Measurements from ENCODE around the gene MAP3K2. TPM values are rescaled to one million over a fixed set of nuclear protein-coding genes. Genes with fewer than 3 reads are reported as not detected.

MAP3K2 gene
- total and polyA plus RNA-seq, 2 of the 8 experiments (the other 6 are each of a cell fraction or from before 2014, with no cell fraction given): 2.0 to 23.2 TPM

DNA sequence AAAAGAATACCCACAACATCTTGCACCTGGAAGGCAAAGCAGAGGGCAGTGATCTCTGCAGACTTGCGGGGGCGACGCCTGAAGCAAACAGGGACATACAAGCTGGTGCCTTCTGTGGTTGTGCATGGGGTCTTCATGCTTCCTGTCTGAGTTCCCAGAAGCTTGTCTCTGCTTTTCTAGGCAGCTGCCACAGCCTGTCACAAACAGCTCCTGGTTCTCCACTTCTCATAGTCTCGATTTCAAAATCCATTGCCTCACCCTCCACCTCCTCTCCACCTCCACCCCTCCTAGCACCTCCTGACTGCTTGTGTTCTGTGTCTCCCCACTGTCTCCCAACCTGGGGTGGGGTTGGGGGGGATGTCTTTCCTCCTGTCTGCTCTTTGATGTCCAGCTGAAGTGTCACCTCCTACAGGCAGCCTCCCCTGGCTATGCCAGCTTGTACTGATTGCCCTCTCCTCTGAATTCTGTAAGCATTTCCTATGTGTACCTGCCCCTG, 28.8 kb upstream of the MAP3K2 start:
- Histone ChIP-seq H3K4ac (replicated peaks; ENCODE audit: insufficient read length, low read depth, low read length) (no peak overlapping the region), H3K23ac (ENCODE audit: insufficient read length) (no peak overlapping the region), H2AFZ (ENCODE audit: low read length) (no peak overlapping the region), H3K56ac (replicated peaks; ENCODE audit: insufficient read length, low read depth, low read length) (no peak overlapping the region), H2BK15ac (ENCODE audit: low read length) (no peak overlapping the region), H3K18ac (ENCODE audit: extremely low read depth, low read length) (no peak overlapping the region), H2BK20ac (ENCODE audit: low read length) (no peak overlapping the region), H3K23me2 (ENCODE audit: low read depth, low read length) (peaks cover 5% of the 10 kb centered on the region; the same call in 1 of the 2 replicates), H2BK12ac (ENCODE audit: low read depth, low read length) (no peak overlapping the region), H3K14ac (ENCODE audit: insufficient read length) (no peak overlapping the region), H2BK5ac (ENCODE audit: low read depth, low read length) (no peak overlapping the region), H3K9ac (replicated peaks in 1 of 4; ENCODE audit: extremely low read depth in 1 of 4, low read depth in 3 of 4, low read length in 3 of 4) (no peak overlapping the region), H3K79me2 (ENCODE audit: control insufficient read depth in 1 of 2, insufficient read depth in 2 of 2, low read length in 2 of 2) (no peaks in the 10 kb centered on the region), H3K4me2 (ENCODE audit: insufficient read depth in 1 of 2, low read depth in 2 of 2, low read length in 2 of 2) (peak overlapping the region; percentile 38 to 91), H3K27me3 (replicated peaks in 1 of 4; ENCODE audit: control insufficient read depth in 3 of 4, extremely low read depth in 1 of 4, insufficient read depth in 3 of 4, low read length in 3 of 4) (peaks cover 1 to 34% (median 24%) of the 10 kb centered on the region in 4 experiments), H3K27ac (ENCODE audit: low read depth, low read length) (no peak overlapping the region), H4K20me1 (replicated peaks in 1 of 2; ENCODE audit: control insufficient read depth in 1 of 2, insufficient read depth in 2 of 2, low read length in 2 of 2) (peaks cover 0 to 2% of the 10 kb centered on the region in 2 experiments), H4K5ac (ENCODE audit: insufficient read length, low read depth, low read length) (no peak overlapping the region), H4K8ac (ENCODE audit: extremely low read depth, insufficient read depth, low read length) (no peak overlapping the region), H2AK5ac (ENCODE audit: low read depth, low read length) (no peak overlapping the region), H3K79me1 (ENCODE audit: low read depth, low read length) (no peaks in the 10 kb centered on the region), H4K91ac (replicated peaks; ENCODE audit: insufficient read length, low read length) (no peak overlapping the region), H3K4me1 (replicated peaks in 1 of 4; ENCODE audit: control insufficient read depth in 3 of 4, insufficient read depth in 4 of 4, low read length in 3 of 4) (peaks cover 0 to 6% (median 0%) of the 10 kb centered on the region in 4 experiments; a peak in 2 of 7 replicates), H3K9me3 (ENCODE audit: insufficient read depth in 2 of 2, low read depth in 1 of 2, low read length in 1 of 2) (peaks cover 0 to 4% of the 10 kb centered on the region in 2 experiments; a peak in 1 of 4 replicates), H3K36me3 (ENCODE audit: control insufficient read depth in 2 of 4, insufficient read depth in 4 of 4, low read length in 3 of 4) (no peaks in the 10 kb centered on the region), H3K4me3 (ENCODE audit: extremely low read depth in 1 of 4, insufficient read depth in 2 of 4, low read depth in 3 of 4, low read length in 4 of 4) (peak overlapping the region in 2 of 4 experiments; percentile 37 to 58; a peak in 4 of 8 replicates), H2BK120ac (replicated peaks; ENCODE audit: low read depth, low read length) (no peak overlapping the region)
- WGBS, 2 experiments (ENCODE audit: extremely low coverage in 1 of 2, insufficient coverage in 1 of 2, insufficient read length in 1 of 2, insufficient replicate concordance in 2 of 2, low coverage in 1 of 2, low lambda C conversion rate in 2 of 2, missing lambda C conversion rate in 1 of 2): 68% methylated on average over 4 of the region's 4 CpGs; no CpG with 5 or more reads in 1 of the 2 experiments
- ChIA-PET CTCF (ENCODE audit: partially characterized antibody) (interaction anchor here (0.7 to 7.4 kb wide), 30 partner anchors 8 to 242 kb away, joined by 3 to 74 read pairs (median 6); no protein-coding TSS in a partner anchor), POLR2A (ENCODE audit: partially characterized antibody) (interaction anchor here (1.0 to 1.5 kb wide), 6 partner anchors 9 to 110 kb away, joined by 3 to 7 read pairs (median 4); partner anchors contain the start of gene IWS1)
- no peak for DNase-seq (ENCODE audit: low read depth in 1 of 2, low spot score in 2 of 2)
- FAIRE-seq: no peak
- TF ChIP-seq YY1 (IDR thresholded peaks at IDR 0.05; ENCODE audit: low read depth, low read length) (no peak), JUND (IDR thresholded peaks at IDR 0.05; ENCODE audit: low read length) (no peak), EZH2 (IDR thresholded peaks at IDR 0.05; ENCODE audit: low read depth, low read length, severe bottlenecking) (no peak), SP2 (IDR thresholded peaks at IDR 0.05; ENCODE audit: low read length) (no peak), CBX5 (IDR thresholded peaks at IDR 0.05; ENCODE audit: low read depth, low read length) (no peak), ASH2L (IDR thresholded peaks at IDR 0.05; ENCODE audit: low read length) (no peak), TAF1 (IDR thresholded peaks at IDR 0.05; ENCODE audit: low read depth, low read length) (no peak), NRF1 (IDR thresholded peaks at IDR 0.05; ENCODE audit: low read depth, low read length) (no peak), JUN (IDR thresholded peaks at IDR 0.05; ENCODE audit: low read depth, low read length) (no peak), BCL11A (IDR thresholded peaks at IDR 0.05; ENCODE audit: low read depth in 2 of 2, low read length in 2 of 2) (no peak), GABPA (IDR thresholded peaks at IDR 0.05; ENCODE audit: borderline replicate concordance, insufficient read depth, low read length) (no peak)
